ENCODE results near the gene UBIAD1.
"Not testable (repeated sequence)": the region's sequence is repeated elsewhere in the genome, so short reads cannot be mapped to it uniquely, and the experiment has no call there.

UBIAD1 gene

GRCh38 chr1:11279630-11280029 lies 6.6 kb downstream of the UBIAD1 start:
- no peak for DNase-seq (ENCODE audit: low read depth in 2 of 2)

GRCh38 chr1:11280719-11281376 lies 7.8 kb downstream of the UBIAD1 start:
- no peak for DNase-seq (ENCODE audit: low read depth in 2 of 2)

- no peak for DNase-seq (ENCODE audit: low read depth in 2 of 2)
Observed at GRCh38 chr1:11281518-11282331, 8.7 kb downstream of the UBIAD1 start.

- no peak for DNase-seq (ENCODE audit: low read depth in 2 of 2)
Observed at GRCh38 chr1:11283151-11283550, 10.2 kb downstream of the UBIAD1 start.

GRCh38 chr1:11284784-11285183 lies 11.8 kb downstream of the UBIAD1 start:
- DNase-seq (ENCODE audit: low read depth in 2 of 2): no peak

- no peak for DNase-seq (ENCODE audit: low read depth in 2 of 2)
Observed at GRCh38 chr1:11285883-11286734, 13.1 kb downstream of the UBIAD1 start.

GRCh38 chr1:11286735-11287410 lies 13.9 kb downstream of the UBIAD1 start:
- no peak for DNase-seq (ENCODE audit: low read depth in 2 of 2)

- no peak for DNase-seq (ENCODE audit: low read depth in 2 of 2)
Observed at GRCh38 chr1:11289064-11289463, 16.1 kb downstream of the UBIAD1 start.

GRCh38 chr1:11291049-11291448 lies 18.1 kb downstream of the UBIAD1 start:
- DNase-seq (ENCODE audit: low read depth in 2 of 2): no peak

- no peak for DNase-seq (ENCODE audit: low read depth in 2 of 2)
Observed at GRCh38 chr1:11293856-11294255, 20.9 kb downstream of the UBIAD1 start.

GRCh38 chr1:11294951-11295350 lies 22.0 kb downstream of the UBIAD1 start:
- no peak for DNase-seq (ENCODE audit: low read depth in 2 of 2)

- DNase-seq (ENCODE audit: low read depth in 2 of 2): no peak
Observed at GRCh38 chr1:11295905-11296304, 22.9 kb downstream of the UBIAD1 start.

GRCh38 chr1:11297774-11298173 lies 24.8 kb downstream of the UBIAD1 start:
- not testable (repeated sequence) for DNase-seq (ENCODE audit: low read depth in 2 of 2)

GRCh38 chr1:11298390-11299224 lies 25.6 kb downstream of the UBIAD1 start:
- no peak for DNase-seq (ENCODE audit: low read depth in 2 of 2)

GRCh38 chr1:11299225-11299574 lies 26.2 kb downstream of the UBIAD1 start:
- DNase-seq (ENCODE audit: low read depth in 2 of 2): no peak

GRCh38 chr1:11301601-11302000 lies 28.6 kb downstream of the UBIAD1 start:
- no peak for DNase-seq (ENCODE audit: low read depth in 2 of 2)

- no peak for DNase-seq (ENCODE audit: low read depth in 2 of 2)
Observed at GRCh38 chr1:11302366-11302765, 29.4 kb downstream of the UBIAD1 start.

GRCh38 chr1:11305516-11305915 lies 32.5 kb downstream of the UBIAD1 start:
- DNase-seq (ENCODE audit: low read depth in 2 of 2): not testable (repeated sequence)

- no peak for DNase-seq (ENCODE audit: low read depth in 2 of 2)
Observed at GRCh38 chr1:11307852-11308251, 34.9 kb downstream of the UBIAD1 start.

GRCh38 chr1:11308699-11309224 lies 35.8 kb downstream of the UBIAD1 start:
- no peak for DNase-seq (ENCODE audit: low read depth in 2 of 2)

GRCh38 chr1:11309385-11309784 lies 36.4 kb downstream of the UBIAD1 start:
- no peak for DNase-seq (ENCODE audit: low read depth in 2 of 2)

Measured in stimulated activated CD8-positive, alpha-beta memory T cell treated with anti-CD3 and anti-CD28 coated beads, Interleukin-7, amount 100 ng/mL, for 1 hour (primary cell).